Neuron (in vitro differentiated cells): Measurements from ENCODE around the gene DUSP3.

Experiments used
- H2AFZ ChIP-seq: one replicate; pipeline ENCODE4 v1.6.1; 2013; ENCODE audit warnings: low read depth, mild to moderate bottlenecking, inconsistent platforms, low read length, moderate library complexity
- H3K27me3 ChIP-seq: one replicate; pipeline ENCODE4 v1.6.1; 2013; ENCODE audit warnings: low read length; ENCODE audit not compliant: insufficient read depth
- H3K36me3 ChIP-seq: one replicate; pipeline ENCODE4 v1.6.1; 2013; ENCODE audit warnings: low read length; ENCODE audit not compliant: insufficient read depth
- H3K4me1 ChIP-seq: one replicate; pipeline ENCODE4 v1.6.1; 2013; ENCODE audit warnings: low read length; ENCODE audit not compliant: insufficient read depth
- H3K4me3 ChIP-seq: 2 replicates; pipeline ENCODE4 v1.5.1; 2013; ENCODE audit warnings: mild to moderate bottlenecking, low read length, moderate library complexity
- H3K9me3 ChIP-seq: one replicate; pipeline ENCODE4 v1.6.1; 2013; ENCODE audit warnings: low read length

The DUSP3 gene

DNA sequence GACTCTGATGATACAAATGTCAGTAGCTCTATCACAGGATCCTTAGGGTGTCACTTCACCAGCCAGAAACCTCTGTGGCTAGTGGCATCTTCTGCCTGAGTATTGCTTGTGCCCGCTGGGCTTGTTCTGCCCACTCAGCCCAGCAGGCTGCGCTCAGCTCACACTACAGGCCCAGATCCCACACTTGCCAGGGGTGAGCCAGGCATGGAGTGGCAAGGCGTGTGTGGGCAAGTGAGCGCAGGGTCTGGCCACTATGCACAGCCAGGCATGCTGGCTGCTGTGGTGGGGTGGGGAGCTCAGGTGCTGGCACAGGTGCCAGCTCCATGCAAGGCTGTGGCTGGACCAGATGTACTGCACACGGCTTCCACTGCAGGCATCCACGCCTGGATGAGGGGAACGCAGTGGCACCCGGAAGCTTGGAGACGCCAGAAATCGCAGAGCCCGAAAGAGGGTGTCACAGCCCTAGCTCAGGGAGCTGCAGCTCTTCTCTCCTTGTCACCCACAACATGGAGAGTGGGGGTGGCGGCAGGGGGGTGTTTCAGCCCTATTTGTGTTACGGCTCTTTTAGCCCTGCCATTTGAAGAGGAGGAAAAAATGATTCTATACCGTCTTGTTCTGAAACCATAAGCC is 11.6 kb upstream of the DUSP3 start:
- Histone ChIP-seq H3K36me3 (no peaks in the 10 kb centered on the region), H3K4me1 (peaks cover 3% of the 10 kb centered on the region), H2AFZ (no peak overlapping the region), H3K27me3 (no peaks in the 10 kb centered on the region), H3K9me3 (no peaks in the 10 kb centered on the region), H3K4me3 (no peak overlapping the region)

DNA sequence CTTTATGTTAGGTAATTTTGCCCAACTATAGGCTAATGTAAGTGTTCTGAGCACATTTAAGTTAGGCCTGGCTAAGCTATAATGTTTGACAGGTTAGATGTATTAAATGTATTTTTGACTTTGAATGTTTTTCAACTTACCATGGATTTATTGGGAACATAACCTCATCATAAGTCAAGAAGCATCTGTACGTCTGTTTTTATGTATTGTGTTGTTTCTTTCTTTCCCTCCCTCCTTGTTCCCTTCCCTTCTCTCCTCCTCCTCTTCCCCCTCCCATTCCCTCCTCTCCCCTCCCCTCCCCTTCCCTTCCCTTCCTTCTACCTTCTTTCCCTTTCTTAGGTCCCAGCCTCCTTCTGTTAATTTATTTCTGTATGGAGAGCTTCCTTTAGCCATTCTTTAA is 10.7 kb upstream of the DUSP3 start:
- H2AFZ ChIP-seq, result no peak overlapping the region
- H3K4me3 ChIP-seq, result no peak overlapping the region

DNA sequence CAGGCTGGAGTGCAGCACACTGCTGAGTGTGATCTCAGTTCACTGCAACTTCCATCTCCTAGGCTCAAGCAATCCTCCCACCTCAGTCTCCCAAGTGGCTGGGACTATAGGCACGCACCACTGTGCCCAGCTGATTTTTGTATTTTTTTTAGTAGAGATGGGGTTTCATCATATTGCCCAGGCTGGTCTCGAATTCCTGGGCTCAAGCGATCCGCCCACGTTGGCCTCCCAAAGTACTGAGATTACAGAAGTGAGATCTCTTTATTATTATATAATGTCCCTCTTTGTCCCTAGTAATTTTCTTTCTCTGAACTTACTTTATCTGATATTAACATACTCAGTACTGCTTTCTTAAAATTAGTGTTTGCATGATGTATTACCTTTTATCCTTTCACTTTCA is 9.8 kb upstream of the DUSP3 start:
- no peak overlapping the region for H3K4me3 ChIP-seq
- no peaks in the 10 kb centered on the region for H3K36me3 ChIP-seq
- H3K27me3 ChIP-seq, result peaks cover under 1% of the 10 kb centered on the region
- H3K4me1 ChIP-seq, result peaks cover 14% of the 10 kb centered on the region
- no peak overlapping the region for H2AFZ ChIP-seq
- H3K9me3 ChIP-seq, result no peaks in the 10 kb centered on the region

More for the DNA sequence above, 10.7 kb upstream of the DUSP3 start:
- peaks cover 9% of the 10 kb centered on the region for H3K4me1 ChIP-seq
- no peaks in the 10 kb centered on the region for H3K27me3 ChIP-seq
- no peaks in the 10 kb centered on the region for H3K36me3 ChIP-seq
- no peaks in the 10 kb centered on the region for H3K9me3 ChIP-seq

DNA sequence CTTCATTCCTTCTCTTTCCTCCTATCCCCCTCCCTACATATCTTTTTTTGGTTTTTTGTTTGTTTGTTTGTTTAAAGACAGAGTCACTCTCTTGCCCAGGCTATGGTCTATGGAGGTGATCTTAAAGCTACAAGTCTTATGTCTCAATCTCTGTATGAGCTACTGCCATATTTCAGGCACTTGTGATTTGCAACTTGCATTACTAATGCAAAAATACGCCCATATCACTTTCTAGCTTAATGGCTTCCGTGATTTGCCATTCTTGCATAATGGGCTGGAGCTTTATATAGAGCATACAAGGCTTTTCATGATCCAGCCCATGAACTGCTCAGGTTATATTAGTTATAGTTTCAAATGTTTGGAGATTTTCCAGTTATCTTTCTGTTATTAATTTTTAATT is 9.0 kb upstream of the DUSP3 start:
- Histone ChIP-seq H3K4me1 (peaks cover 14% of the 10 kb centered on the region), H3K9me3 (no peaks in the 10 kb centered on the region), H3K36me3 (no peaks in the 10 kb centered on the region), H3K4me3 (no peak overlapping the region), H2AFZ (no peak overlapping the region), H3K27me3 (peaks cover 8% of the 10 kb centered on the region)

DNA sequence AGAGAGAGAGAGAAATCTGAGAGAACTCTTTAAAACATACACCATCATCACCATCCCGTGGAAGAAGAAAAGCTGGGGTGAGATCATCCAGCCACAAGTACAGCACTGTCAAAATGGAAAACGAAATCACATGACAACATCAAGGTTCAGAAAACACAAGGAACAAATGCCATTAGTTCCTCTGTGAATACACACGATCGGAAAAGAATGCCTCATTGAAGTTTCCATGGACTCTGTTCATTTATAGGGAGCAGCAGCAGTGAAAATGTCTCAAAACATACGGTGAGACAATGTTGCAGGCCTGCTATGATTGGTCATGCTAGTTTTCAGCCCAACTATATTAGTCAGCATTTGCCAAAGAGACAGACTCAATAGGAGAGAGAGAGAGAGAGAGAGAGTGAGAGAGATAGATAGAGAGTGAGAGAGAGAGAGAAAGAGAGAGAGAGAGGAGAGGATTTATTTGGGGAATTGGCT is 5.9 kb upstream of the DUSP3 start:
- no peaks in the 10 kb centered on the region for H3K36me3 ChIP-seq
- H3K4me1 ChIP-seq, result peaks cover 10% of the 10 kb centered on the region
- H3K27me3 ChIP-seq, result peaks cover 30% of the 10 kb centered on the region
- no peak overlapping the region for H2AFZ ChIP-seq
- no peak overlapping the region for H3K4me3 ChIP-seq
- no peaks in the 10 kb centered on the region for H3K9me3 ChIP-seq

DNA sequence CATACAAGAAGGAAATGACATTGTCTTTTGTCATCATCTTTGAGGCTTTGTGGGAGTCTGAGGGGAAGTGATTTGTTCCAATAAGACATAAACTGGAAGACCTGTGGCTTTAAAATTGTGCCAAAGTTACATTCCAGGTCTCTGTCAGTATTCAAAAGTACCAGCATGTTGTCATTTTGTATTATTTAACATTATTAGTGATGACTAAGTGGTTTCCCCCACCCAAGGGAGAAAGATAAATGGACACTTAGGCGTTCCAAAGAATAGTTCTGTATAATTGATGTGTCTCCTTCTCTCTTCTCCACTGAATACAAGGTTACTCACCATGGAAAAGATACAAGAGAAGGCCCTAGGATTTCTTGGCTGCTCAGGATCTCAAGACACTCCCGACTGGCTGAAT is 5.3 kb upstream of the DUSP3 start:
- H3K4me3 ChIP-seq, result no peak overlapping the region
- H3K4me1 ChIP-seq, result peaks cover 10% of the 10 kb centered on the region
- H3K27me3 ChIP-seq, result peaks cover 33% of the 10 kb centered on the region
- no peaks in the 10 kb centered on the region for H3K36me3 ChIP-seq
- H3K9me3 ChIP-seq, result no peaks in the 10 kb centered on the region
- no peak overlapping the region for H2AFZ ChIP-seq

DNA sequence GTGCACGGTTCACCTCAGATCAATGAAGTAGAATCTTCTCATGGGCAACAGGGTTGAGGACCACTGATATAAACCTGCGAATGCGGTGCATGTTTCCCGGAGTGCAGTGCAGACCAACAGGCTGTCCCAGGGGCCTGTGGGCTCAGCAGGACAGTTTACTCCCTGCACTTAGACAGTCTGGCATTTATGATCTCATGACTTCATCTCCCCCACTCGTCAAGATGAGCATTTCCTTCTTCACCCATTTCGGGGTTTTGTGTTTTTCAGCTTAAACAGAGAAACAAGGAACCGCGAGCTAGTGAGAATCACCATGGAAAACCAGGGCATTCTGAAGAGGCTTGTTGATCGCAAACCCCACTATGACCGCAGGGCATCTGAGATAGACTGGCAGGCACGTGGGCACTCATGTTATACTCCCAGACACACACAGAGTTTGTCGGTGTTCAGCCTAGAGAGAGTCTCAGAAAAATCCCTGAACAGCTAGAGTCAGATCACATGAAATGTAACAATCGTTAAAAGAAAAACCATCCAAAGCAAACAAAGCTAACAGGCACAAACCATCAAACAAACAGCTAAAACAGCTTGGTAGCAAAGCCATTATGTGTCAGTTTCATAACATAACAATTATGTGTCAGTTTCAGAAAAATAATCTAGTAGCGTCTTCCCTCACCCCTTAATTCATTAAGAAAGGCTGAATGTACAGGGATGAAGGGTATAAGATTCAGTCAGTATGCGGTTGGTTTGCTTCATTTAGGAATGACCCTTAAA is 4.3 kb upstream of the DUSP3 start:
- no peak overlapping the region for H3K4me3 ChIP-seq
- no peaks in the 10 kb centered on the region for H3K9me3 ChIP-seq
- H3K4me1 ChIP-seq, result peaks cover 10% of the 10 kb centered on the region

DNA sequence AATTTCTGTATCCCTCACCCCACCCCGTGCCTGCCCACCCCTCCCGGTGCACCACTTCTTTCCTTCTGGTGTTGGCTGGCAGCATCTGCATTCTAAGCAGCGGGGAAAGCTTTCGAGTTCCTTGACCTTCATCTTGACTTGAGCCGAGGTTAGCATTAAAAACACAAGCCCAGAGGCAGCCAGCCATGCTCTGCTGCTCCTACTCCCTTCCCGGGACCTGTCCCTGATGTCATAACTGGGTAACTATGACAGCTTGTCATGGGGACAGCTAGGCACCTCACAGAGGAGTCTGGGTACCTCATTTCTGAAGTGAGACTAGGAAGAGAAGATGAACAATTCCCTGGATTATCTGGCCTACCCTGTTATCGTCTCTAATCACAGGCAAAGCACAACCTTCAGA is 1.4 kb upstream of the DUSP3 start, which contains the start of gene CFAP97D1:
CFAP97D1 (plus strand) TSS at position 301 of the 400 bp plus-strand sequence; CDS start at position 329, 28 bp downstream.
- H3K27me3 ChIP-seq, result peaks cover 33% of the 10 kb centered on the region
- H3K36me3 ChIP-seq, result peaks cover 4% of the 10 kb centered on the region
- peak within 1 kb of the TSS; percentile 68 for H3K4me3 ChIP-seq
- peaks cover 10% of the 10 kb centered on the region for H3K4me1 ChIP-seq
- no peaks in the 10 kb centered on the region for H3K9me3 ChIP-seq
- H2AFZ ChIP-seq, result peak within 1 kb of the TSS; percentile 92

More for the DNA sequence above, 4.3 kb upstream of the DUSP3 start:
- no peak overlapping the region for H2AFZ ChIP-seq
- H3K36me3 ChIP-seq, result no peaks in the 10 kb centered on the region
- peaks cover 33% of the 10 kb centered on the region for H3K27me3 ChIP-seq

DNA sequence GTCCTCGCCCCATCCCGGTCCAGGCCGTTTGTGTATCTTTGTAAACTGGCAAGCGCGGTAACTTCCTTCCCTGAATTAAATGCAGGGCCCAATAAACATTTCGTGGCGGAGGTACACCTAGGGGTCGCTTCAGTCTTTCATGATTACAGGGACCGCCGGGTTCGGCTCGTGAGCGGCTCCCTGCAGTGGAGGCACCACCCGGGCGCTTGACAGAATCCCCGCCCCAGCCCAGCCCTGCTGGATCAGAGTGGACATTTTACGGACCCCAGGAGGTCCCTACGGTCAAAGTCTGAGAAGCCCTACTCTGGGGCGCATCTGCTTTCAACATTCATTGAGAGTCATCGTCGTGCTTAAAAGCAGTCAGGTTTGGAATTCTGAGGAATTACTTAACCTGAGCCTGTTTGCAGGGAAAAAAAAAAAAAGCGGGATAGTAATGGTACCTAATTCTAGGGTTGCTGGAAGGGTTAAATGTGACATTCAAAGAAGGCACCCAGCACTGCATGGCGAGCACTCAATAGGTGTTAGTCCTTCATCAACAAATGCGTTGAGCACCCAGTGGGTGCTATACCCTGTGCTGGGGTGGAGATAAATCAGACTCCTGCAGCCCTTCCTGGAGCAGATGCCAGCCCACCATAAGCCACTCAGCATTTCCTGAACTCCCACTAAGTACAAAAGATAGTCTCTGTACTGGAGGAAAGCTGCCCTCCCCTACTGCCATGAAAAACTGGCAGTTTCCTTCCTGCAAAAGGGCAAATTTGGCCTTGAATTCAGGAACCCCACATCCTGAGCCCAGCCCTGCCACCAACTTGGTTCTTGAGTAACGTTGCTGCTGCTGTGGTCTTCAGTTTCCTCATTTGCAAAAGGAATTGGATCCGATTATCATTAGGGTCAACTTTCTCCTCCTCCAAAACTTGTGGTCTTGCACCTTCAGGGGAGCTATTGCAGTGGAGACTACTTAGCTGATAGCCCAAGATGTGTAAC is 658 bp upstream of the DUSP3 start:
- H3K9me3 ChIP-seq, result no peaks in the 10 kb centered on the region

DNA sequence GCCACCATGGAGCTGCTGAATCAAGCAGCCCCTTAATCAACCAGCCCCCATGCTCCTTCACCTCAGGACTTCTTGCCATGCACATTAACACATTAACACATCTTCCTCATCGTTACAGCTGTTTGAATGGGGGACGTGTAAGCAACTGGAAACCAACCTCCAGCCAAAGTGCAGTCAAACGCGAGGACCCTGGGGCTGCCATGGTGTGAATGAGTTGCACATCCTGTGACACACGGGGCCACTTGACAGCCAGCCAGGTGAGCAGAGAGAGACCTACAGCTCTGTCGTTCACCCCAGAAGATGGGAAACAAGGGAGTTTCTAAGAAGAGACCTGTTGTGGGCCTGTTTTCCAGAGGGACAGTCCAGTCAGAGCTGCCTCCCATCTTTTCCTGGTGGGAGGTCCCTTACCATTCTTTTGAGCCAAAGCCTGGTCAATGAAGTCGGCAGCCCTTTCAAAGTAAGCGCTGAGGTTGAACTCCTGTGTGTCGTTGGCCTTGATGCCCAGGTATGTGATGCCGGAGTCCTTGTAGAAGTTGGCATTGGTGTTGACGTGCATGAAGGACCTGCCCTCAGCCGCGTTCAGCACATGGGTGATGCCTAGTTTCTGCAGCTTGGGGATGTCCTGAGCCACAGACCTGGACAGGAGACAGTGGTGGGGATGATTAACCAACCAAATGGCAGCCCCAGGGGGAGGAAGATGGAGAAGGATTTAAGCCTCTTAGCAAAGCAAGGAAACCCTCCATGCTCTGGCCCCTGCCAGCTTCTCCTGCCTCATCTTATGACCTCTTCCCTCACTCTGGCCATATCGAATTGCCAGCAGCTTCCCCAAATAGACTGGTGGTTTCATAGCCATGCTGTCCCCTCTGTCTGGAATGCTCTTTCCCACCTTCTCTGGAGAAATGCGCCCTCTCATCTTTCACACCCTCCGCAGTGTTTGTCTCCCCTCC is 4.2 kb downstream of the DUSP3 start:
- no peaks in the 10 kb centered on the region for H3K9me3 ChIP-seq
- no peaks in the 10 kb centered on the region for H3K4me1 ChIP-seq
- H3K27me3 ChIP-seq, result peaks cover 2% of the 10 kb centered on the region
- H3K4me3 ChIP-seq, result no peak overlapping the region
- H2AFZ ChIP-seq, result no peak overlapping the region
- H3K36me3 ChIP-seq, result peaks cover 40% of the 10 kb centered on the region

More for the DNA sequence above, 658 bp upstream of the DUSP3 start:
- Histone ChIP-seq H3K27me3 (peaks cover 33% of the 10 kb centered on the region), H3K4me3 (peak overlapping the region; percentile 68), H3K4me1 (peaks cover 4% of the 10 kb centered on the region), H3K36me3 (peaks cover 10% of the 10 kb centered on the region), H2AFZ (peak overlapping the region; percentile 92)

DNA sequence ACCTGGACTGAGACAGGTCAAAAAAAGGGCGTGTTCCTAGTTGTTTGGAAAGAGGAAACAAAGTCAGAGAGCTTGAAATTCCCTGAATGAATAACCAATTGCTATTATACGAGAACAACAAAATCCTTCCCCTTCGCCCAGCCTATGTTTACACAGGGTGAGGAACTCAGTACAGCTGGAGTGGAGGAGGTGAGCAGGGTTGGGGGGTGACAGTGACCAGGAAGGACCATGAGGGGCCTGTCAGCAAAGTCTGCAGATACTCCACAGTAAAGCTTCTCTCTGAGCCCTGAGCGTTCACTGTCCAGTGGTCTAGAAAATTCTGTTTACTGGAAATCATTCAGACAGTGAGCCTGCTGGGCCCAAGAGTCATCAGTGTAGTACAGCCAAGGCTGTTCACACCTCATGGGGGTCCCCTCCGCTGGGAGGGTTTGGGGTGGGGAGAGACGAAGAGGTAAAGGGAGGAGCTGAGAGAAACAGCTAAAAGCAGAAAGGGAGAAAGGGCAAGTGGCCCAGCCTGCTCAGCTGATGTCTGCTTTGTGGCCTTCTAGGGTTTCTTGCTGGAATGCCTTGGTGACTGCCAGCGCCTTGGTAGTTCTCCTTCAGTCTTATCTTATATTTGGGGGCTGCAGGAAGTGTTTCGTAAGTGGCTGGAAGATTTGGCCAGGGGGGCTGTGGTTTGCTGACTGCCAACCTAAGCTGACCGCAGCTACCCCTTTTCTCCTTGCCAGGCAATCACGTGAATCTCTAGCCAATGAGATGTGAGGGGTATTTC is 5.7 kb downstream of the DUSP3 start:
- H3K9me3 ChIP-seq, result no peaks in the 10 kb centered on the region
- H3K27me3 ChIP-seq, result no peaks in the 10 kb centered on the region
- no peak overlapping the region for H3K4me3 ChIP-seq
- peaks cover 54% of the 10 kb centered on the region for H3K36me3 ChIP-seq
- H3K4me1 ChIP-seq, result no peaks in the 10 kb centered on the region
- no peak overlapping the region for H2AFZ ChIP-seq
